Trophoblast cell (in vitro differentiated cells and primary cell): Measurements from ENCODE around the gene FOXC1.
A peak's percentile ranks its signal among the peaks of the same experiment; 100 is the strongest.

Experiments used
- DNase-seq, 2 donors: peaks; one replicate each; pipeline ENCODE4 v3.0.0-alpha.2; 2016
- H2AFZ ChIP-seq: 2 replicates; pipeline ENCODE4 v1.6.1; 2013; ENCODE audit warnings: low read length, moderate library complexity, mild to moderate bottlenecking; ENCODE audit not compliant: insufficient read depth, poor library complexity
- H2AK5ac ChIP-seq: 2 replicates; pipeline ENCODE4 v1.6.1; 2013; ENCODE audit warnings: mild to moderate bottlenecking, low read length
- H2BK120ac ChIP-seq: 2 replicates; pipeline ENCODE4 v1.6.1; 2013; ENCODE audit warnings: low read length, mild to moderate bottlenecking, moderate library complexity; ENCODE audit not compliant: insufficient read depth, poor library complexity
- H2BK12ac ChIP-seq: 2 replicates; pipeline ENCODE4 v1.6.1; 2013; ENCODE audit warnings: mild to moderate bottlenecking, low read length, moderate library complexity
- H2BK5ac ChIP-seq: 2 replicates; pipeline ENCODE4 v1.6.1; 2013; ENCODE audit warnings: low read length, low read depth, moderate library complexity, mild to moderate bottlenecking; ENCODE audit not compliant: poor library complexity
- H3K14ac ChIP-seq: 2 replicates; pipeline ENCODE4 v1.6.1; 2013; ENCODE audit warnings: mild to moderate bottlenecking, low read length
- H3K18ac ChIP-seq: 2 replicates; pipeline ENCODE4 v1.6.1; 2013; ENCODE audit warnings: mild to moderate bottlenecking, low read length
- H3K23ac ChIP-seq: 2 replicates; pipeline ENCODE4 v1.6.1; 2013; ENCODE audit warnings: low read length
- H3K27ac ChIP-seq: 2 replicates; pipeline ENCODE4 v1.5.1; 2013; ENCODE audit warnings: low read depth, mild to moderate bottlenecking, inconsistent platforms, low read length, moderate library complexity
- H3K27me3 ChIP-seq: 2 replicates; pipeline ENCODE4 v1.6.1; 2013; ENCODE audit warnings: inconsistent platforms, mild to moderate bottlenecking, low read length, moderate library complexity; ENCODE audit not compliant: insufficient read depth
- H3K36me3 ChIP-seq, 2 experiments: 1 replicate in 1 of 2; 2 replicates in 1 of 2; pipeline ENCODE4 v1.6.1; 2013; ENCODE audit warnings: low read length in 2 of 2, mild to moderate bottlenecking in 2 of 2, moderate library complexity in 1 of 2; ENCODE audit not compliant: insufficient read depth in 2 of 2, control insufficient read depth in 1 of 2
- H3K4ac ChIP-seq: 2 replicates; pipeline ENCODE4 v1.6.1; 2013; ENCODE audit warnings: low read depth, mild to moderate bottlenecking, low read length, moderate library complexity
- H3K4me1 ChIP-seq, 2 experiments: 1 replicate in 1 of 2; 2 replicates in 1 of 2; pipeline ENCODE4 v1.6.1; 2013; ENCODE audit warnings: low read length in 2 of 2, mild to moderate bottlenecking in 2 of 2, moderate library complexity in 1 of 2; ENCODE audit not compliant: insufficient read depth in 2 of 2, control insufficient read depth in 1 of 2
- H3K4me2 ChIP-seq: 2 replicates; pipeline ENCODE4 v1.6.1; 2013; ENCODE audit warnings: inconsistent platforms, mild to moderate bottlenecking, low read length, moderate library complexity
- H3K4me3 ChIP-seq: 2 replicates; pipeline ENCODE4 v1.5.1; 2013; ENCODE audit warnings: mild to moderate bottlenecking, low read depth, low read length, inconsistent platforms
- H3K79me1 ChIP-seq: one replicate; pipeline ENCODE4 v1.6.1; 2013; ENCODE audit warnings: low read length
- H3K79me2 ChIP-seq: 2 replicates; pipeline ENCODE4 v1.6.1; 2013; ENCODE audit warnings: low read length, mild to moderate bottlenecking; ENCODE audit not compliant: control insufficient read depth, insufficient read depth, poor library complexity
- H3K9ac ChIP-seq: 2 replicates; pipeline ENCODE4 v1.6.1; 2013; ENCODE audit warnings: mild to moderate bottlenecking, low read length
- H3K9me3 ChIP-seq: 2 replicates; pipeline ENCODE4 v1.6.1; 2013; ENCODE audit warnings: low read depth, mild to moderate bottlenecking, control low read depth, inconsistent platforms, low read length; ENCODE audit not compliant: insufficient read depth
- H4K12ac ChIP-seq: 2 replicates; pipeline ENCODE4 v1.6.1; 2013; ENCODE audit warnings: low read depth, mild to moderate bottlenecking, low read length, moderate library complexity
- H4K8ac ChIP-seq: 2 replicates; pipeline ENCODE4 v1.6.1; 2013; ENCODE audit warnings: low read depth, mild to moderate bottlenecking, low read length, moderate library complexity
- H4K91ac ChIP-seq: one replicate; pipeline ENCODE4 v1.6.1; 2013; ENCODE audit warnings: low read depth, mild to moderate bottlenecking, low read length, moderate library complexity
- WGBS: extraction: QIAGEN DNeasy Blood & Tissue Kit; methylation state at CpG from one replicate; pipeline ENCODE4 v1.1.7; 2013; ENCODE audit warnings: missing lambda C conversion rate; ENCODE audit not compliant: insufficient read length, insufficient coverage; ENCODE audit errors: extremely low coverage; 5-methylcytosine and 5-hydroxymethylcytosine counted together

FOXC1 gene

GRCh38 chr6:1615151-1615852, 5.6 kb downstream of the FOXC1 start:
- no peak overlapping the region for H2AK5ac ChIP-seq
- H2BK5ac ChIP-seq, result no peak overlapping the region
- H3K4me3 ChIP-seq, result no peak overlapping the region
- DNase-seq, result no peak
- H2AFZ ChIP-seq, result peak overlapping the region; percentile 25
- H4K91ac ChIP-seq, result no peak overlapping the region
- peak overlapping the region; percentile 52 for H3K4me2 ChIP-seq
- H3K14ac ChIP-seq, result no peak overlapping the region
- peaks cover 88% of the 10 kb centered on the region for H3K27me3 ChIP-seq
- peaks cover 2% of the 10 kb centered on the region for H3K79me1 ChIP-seq
- H4K8ac ChIP-seq, result peak overlapping the region; percentile 58
- H3K36me3 ChIP-seq, result no peaks in the 10 kb centered on the region
- peaks cover 20 to 30% of the 10 kb centered on the region in 2 experiments for H3K4me1 ChIP-seq
- WGBS, result no CpG with 5 or more reads among the region's 50 CpGs
- H3K4ac ChIP-seq, result no peak overlapping the region
- no peaks in the 10 kb centered on the region for H3K79me2 ChIP-seq
- no peak overlapping the region for H3K27ac ChIP-seq
- H2BK120ac ChIP-seq, result no peak overlapping the region
- H2BK12ac ChIP-seq, result no peak overlapping the region
- no peak overlapping the region for H3K23ac ChIP-seq
- no peak overlapping the region for H3K9ac ChIP-seq
- no peak overlapping the region for H4K12ac ChIP-seq
- peaks cover 10% of the 10 kb centered on the region for H3K9me3 ChIP-seq
- no peak overlapping the region for H3K18ac ChIP-seq

GRCh38 chr6:1615853-1616420, 6.2 kb downstream of the FOXC1 start:
- no peak for DNase-seq
- Histone ChIP-seq H3K36me3 (no peaks in the 10 kb centered on the region), H3K23ac (no peak overlapping the region), H3K4me3 (no peak overlapping the region), H3K9me3 (peaks cover 10% of the 10 kb centered on the region), H2AK5ac (no peak overlapping the region), H2BK120ac (no peak overlapping the region), H2BK12ac (no peak overlapping the region), H2BK5ac (no peak overlapping the region), H3K79me2 (no peaks in the 10 kb centered on the region), H3K79me1 (peaks cover 2% of the 10 kb centered on the region), H3K4me1 (peaks cover 20 to 27% of the 10 kb centered on the region in 2 experiments), H3K4me2 (no peak overlapping the region), H3K9ac (no peak overlapping the region), H4K8ac (no peak overlapping the region), H2AFZ (no peak overlapping the region), H3K18ac (no peak overlapping the region), H3K4ac (no peak overlapping the region), H4K91ac (no peak overlapping the region), H4K12ac (no peak overlapping the region), H3K27me3 (peaks cover 88% of the 10 kb centered on the region), H3K14ac (no peak overlapping the region), H3K27ac (no peak overlapping the region)
- WGBS, result no CpG with 5 or more reads among the region's 10 CpGs

DNA sequence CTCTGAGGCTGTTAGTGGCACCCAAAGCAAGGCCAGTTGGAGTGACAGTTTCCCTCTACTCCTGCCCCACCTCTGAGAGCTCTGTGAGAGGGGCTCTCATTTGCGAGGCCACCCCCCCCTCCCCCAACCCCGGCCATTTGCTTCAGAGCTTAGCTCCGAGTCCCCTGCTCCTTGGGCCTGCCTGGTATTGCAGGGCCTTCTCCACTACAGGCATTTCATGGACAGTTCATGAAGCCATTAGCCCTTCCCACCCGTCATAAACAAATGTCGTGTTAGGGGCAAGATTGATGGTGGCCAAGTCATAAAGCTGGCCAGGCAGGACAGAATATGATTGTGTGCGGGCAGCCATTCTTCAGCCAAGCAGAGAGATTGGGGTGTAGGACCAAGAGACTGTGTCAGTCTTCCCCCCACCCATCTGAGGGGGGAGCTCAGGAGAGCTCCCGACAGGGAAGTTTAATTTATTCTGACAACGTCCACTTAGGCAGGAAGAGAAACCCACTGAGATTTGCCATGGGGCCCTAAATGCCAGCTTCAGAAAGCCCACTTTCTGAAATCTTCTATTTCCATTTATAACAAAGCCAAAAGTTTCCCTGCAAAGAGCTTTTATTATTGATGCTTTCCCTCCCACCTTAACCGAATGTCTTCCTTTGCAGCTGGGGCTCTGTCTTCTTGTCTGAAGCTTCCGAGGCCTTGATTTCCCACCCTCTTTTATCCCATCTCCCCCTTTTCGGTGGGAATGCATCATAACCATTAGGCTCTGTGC, 7.2 kb downstream of the FOXC1 start:
- no peak overlapping the region for H2AFZ ChIP-seq
- no peak overlapping the region for H4K91ac ChIP-seq
- H3K4me3 ChIP-seq, result no peak overlapping the region
- H3K36me3 ChIP-seq, result no peaks in the 10 kb centered on the region
- no peak overlapping the region for H3K4ac ChIP-seq
- H3K4me1 ChIP-seq, result peaks cover 20 to 27% of the 10 kb centered on the region in 2 experiments
- H3K14ac ChIP-seq, result no peak overlapping the region
- H2AK5ac ChIP-seq, result no peak overlapping the region
- H3K27ac ChIP-seq, result no peak overlapping the region
- no CpG with 5 or more reads among the region's 11 CpGs for WGBS
- no peak overlapping the region for H3K4me2 ChIP-seq
- peaks cover 2% of the 10 kb centered on the region for H3K79me1 ChIP-seq
- peaks cover 86% of the 10 kb centered on the region for H3K27me3 ChIP-seq
- no peak overlapping the region for H2BK5ac ChIP-seq
- H3K79me2 ChIP-seq, result no peaks in the 10 kb centered on the region
- no peak for DNase-seq
- H2BK120ac ChIP-seq, result no peak overlapping the region
- H3K9me3 ChIP-seq, result peaks cover 10% of the 10 kb centered on the region
- H4K8ac ChIP-seq, result no peak overlapping the region
- H3K9ac ChIP-seq, result no peak overlapping the region
- no peak overlapping the region for H4K12ac ChIP-seq
- no peak overlapping the region for H2BK12ac ChIP-seq
- no peak overlapping the region for H3K18ac ChIP-seq
- no peak overlapping the region for H3K23ac ChIP-seq

- H3K18ac ChIP-seq, result no peak overlapping the region
- no peak overlapping the region for H4K12ac ChIP-seq
- no CpG with 5 or more reads among the region's 21 CpGs for WGBS
Measured at GRCh38 chr6:1617466-1618310, 8.0 kb downstream of the FOXC1 start.

More at GRCh38 chr6:1617466-1618310, 8.0 kb downstream of the FOXC1 start:
- Histone ChIP-seq H3K23ac (no peak overlapping the region), H2BK12ac (no peak overlapping the region), H2AFZ (no peak overlapping the region), H2BK120ac (no peak overlapping the region), H4K91ac (no peak overlapping the region), H3K79me2 (no peaks in the 10 kb centered on the region), H4K8ac (no peak overlapping the region), H3K79me1 (peaks cover 2% of the 10 kb centered on the region), H3K27me3 (peaks cover 89% of the 10 kb centered on the region), H3K4ac (no peak overlapping the region), H3K4me3 (no peak overlapping the region), H2AK5ac (no peak overlapping the region), H3K4me1 (peaks cover 20 to 27% of the 10 kb centered on the region in 2 experiments), H2BK5ac (no peak overlapping the region), H3K9ac (no peak overlapping the region), H3K4me2 (no peak overlapping the region), H3K27ac (no peak overlapping the region), H3K36me3 (no peaks in the 10 kb centered on the region), H3K9me3 (peaks cover 10% of the 10 kb centered on the region), H3K14ac (no peak overlapping the region)
- DNase-seq, result no peak
